HG02610 (cell line): ENCODE measurements around the gene ZNF304.
"Not testable (repeated sequence)": the region's sequence is repeated elsewhere in the genome, so short reads cannot be mapped to it uniquely, and the experiment has no call there.

Experiments
- ATAC-seq: cut with Tn5 transposase; IDR thresholded peaks from one replicate; pipeline ENCODE4 v1.9.1; 2021; ENCODE audit warnings: mild to moderate bottlenecking, moderate library complexity; ENCODE audit not compliant: unreplicated experiment

Gene ZNF304

GRCh38 chr19:57359300-57359699 lies 8.2 kb downstream of the ZNF304 start:
- no peak for ATAC-seq

- no peak for ATAC-seq
Observed at GRCh38 chr19:57362419-57362818, 11.3 kb downstream of the ZNF304 start.

GRCh38 chr19:57362997-57363687 lies 12.1 kb downstream of the ZNF304 start, which contains the start of the genes TRAPPC2B and ZNF547:
TRAPPC2B (plus strand) TSS chr19:57363551; CDS start chr19:57364834, 1,283 bp downstream.
ZNF547 (plus strand) TSS chr19:57363551; CDS start chr19:57368556, 5,005 bp downstream.
- ATAC-seq = peak; percentile 93

DNA sequence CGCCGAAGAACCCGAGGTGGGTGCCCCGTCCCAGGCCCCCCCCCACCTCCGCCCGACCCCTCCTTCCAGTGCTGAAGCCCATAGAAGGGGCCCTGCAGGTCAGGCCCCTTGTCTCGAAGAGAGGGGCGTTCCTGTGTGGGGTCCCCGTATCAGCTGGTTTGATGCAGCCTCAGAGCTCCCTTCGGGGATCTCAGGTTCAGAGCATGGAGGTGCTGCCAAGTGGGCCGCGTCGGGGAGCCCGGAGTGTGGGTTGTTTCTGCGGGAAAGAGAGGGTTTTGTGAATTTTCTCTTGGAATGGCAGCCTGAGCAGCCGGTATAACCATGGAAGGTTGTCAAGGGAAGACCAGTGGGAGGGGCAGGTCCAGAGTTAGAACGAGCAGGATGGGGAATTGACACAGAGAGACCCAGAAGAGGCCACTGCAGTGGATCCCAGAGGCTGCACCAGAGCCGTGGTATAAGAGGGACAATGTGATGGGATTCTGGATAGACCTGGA lies 12.7 kb downstream of the ZNF304 start:
- no peak for ATAC-seq

- no peak for ATAC-seq
Observed at GRCh38 chr19:57366776-57367175, 15.7 kb downstream of the ZNF304 start.

DNA sequence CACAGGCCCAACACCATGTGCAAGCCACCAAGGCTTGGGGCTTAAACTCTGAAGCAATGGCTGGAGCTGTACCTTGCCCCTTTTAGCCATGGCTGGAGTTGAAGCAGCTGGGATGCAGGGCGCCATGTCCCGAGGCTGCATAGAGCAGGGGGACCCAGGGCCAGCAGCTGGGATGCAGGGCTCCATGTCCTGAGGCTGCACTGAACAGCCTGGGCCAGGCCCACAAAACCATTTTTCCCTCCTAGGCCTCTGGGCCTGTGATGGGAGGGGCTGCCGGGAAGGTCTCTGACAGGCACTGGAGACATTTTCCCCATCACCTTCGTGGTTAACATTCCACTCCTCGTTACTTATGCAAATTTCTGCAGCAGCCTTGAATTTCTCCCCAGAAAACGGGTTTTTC lies 23.1 kb downstream of the ZNF304 start:
- no peak for ATAC-seq

- not testable (repeated sequence) for ATAC-seq
Observed at GRCh38 chr19:57374647-57375046, 23.6 kb downstream of the ZNF304 start.

GRCh38 chr19:57376151-57376550 lies 25.1 kb downstream of the ZNF304 start:
- ATAC-seq = no peak

GRCh38 chr19:57377498-57378146 lies 26.6 kb downstream of the ZNF304 start:
- ATAC-seq = no peak

GRCh38 chr19:57380923-57381322 lies 29.9 kb downstream of the ZNF304 start:
- no peak for ATAC-seq

DNA sequence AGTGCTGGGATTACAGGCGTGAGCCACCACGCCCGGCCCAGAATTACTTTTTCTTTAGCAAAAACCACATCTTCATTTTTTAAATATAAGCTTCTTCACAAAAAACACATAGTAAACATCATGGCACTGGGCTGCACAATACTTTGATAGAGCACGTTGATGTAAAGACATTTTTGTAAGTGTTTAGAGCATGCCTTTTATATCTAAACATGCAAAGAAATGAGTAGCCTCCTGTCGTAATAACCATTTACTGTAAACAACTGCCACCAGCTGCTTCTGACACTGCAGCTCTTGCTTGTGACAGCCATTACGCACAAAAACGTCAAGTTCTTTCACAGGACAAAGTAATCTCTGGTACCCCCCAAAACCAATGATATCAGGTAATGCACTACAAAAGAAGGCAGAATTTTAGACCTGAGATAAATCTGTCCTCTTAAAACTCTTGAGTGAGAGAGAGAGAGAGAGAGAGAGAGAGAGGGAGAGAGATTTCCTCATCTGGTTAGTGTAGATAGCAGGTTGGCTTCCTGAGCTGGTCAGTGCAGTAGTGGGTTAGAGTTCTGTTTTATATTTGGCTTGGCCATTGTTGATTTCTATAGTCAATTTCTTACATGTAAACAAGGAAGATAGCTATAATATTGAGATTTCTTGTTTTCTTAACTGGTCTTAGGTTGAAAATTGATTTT lies 31.9 kb downstream of the ZNF304 start:
- ATAC-seq = no peak

DNA sequence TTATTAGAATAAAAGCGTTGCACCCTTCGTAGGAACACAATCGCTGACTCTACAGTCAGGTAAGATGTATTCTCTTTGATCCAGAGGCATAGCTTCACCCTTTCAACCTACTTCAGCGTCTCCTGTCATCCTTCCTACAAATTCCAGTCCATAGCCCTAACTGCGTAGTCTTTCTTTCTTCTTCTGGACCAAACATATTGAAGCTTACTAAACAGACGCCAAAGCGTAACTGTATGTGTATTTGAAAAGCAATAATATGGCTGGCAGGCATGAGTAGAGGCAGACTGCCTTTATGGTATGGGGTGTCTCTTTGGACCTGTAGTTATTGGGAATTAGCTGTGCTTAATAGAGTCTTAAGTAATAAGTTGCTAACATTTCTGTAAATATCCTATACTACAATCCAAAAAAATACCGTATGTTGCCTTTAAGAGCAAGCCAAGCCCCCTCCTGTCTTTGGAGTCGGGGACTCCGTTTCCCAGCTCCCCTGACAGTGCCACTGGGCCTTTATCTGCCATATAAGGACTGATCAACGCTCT lies 38.2 kb downstream of the ZNF304 start:
- no peak for ATAC-seq

GRCh38 chr19:57389730-57390598 lies 38.9 kb downstream of the ZNF304 start, which contains the start of gene ZNF548:
ZNF548 (plus strand) TSS chr19:57389854; CDS start chr19:57390100, 246 bp downstream.
- ATAC-seq = peak; percentile 96

DNA sequence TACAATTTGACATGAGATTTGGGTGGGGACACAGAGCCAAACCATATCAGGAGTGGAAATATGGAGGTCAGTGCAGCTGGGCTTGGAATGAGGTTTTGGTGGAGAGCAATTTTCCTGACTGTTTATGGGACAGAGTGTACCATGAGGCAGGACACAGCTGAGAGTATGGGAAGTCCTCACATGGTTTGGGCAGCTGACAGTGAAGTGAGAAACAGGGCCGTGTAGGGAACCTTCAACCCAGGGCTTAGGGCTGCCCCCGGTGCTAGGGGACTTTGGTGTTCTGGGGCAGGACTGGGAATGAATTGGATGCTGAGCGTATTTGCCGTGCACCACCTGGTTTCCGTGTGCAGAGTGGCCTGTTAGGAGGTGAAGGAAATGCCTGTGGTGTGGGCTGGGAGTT lies 44.6 kb downstream of the ZNF304 start:
- no peak for ATAC-seq

GRCh38 chr19:57398868-57399267 lies 47.8 kb downstream of the ZNF304 start:
- no peak for ATAC-seq

GRCh38 chr19:57403737-57404563 lies 52.9 kb downstream of the ZNF304 start:
- ATAC-seq = no peak

- no peak for ATAC-seq
Observed at GRCh38 chr19:57406516-57407123, 55.5 kb downstream of the ZNF304 start.
